MM.1S (cell line): ENCODE measurements around the gene SLC38A6.

Source experiments
- DNase-seq: peaks from one replicate; pipeline ENCODE4 v3.0.0-alpha.2; 2015
- H2AFZ ChIP-seq: fragments of 300-600 bp; sonication (generic); 2 replicates; pipeline ENCODE4 v1.6.0; 2016; ENCODE audit warnings: antibody characterized with exemption, low read length
- H3F3A ChIP-seq: fragments of 300-600 bp; sonication (generic); 2 replicates; pipeline ENCODE4 v1.6.1; 2016; ENCODE audit warnings: mild to moderate bottlenecking, antibody characterized with exemption, low read length, moderate library complexity, mixed read lengths; ENCODE audit not compliant: insufficient read depth
- H3K27ac ChIP-seq: fragments of 300-600 bp; sonication (generic); 2 replicates; pipeline ENCODE4 v1.5.1; 2016; ENCODE audit warnings: mild to moderate bottlenecking, low read length
- H3K27me3 ChIP-seq: fragments of 300-600 bp; sonication (generic); replicated peaks from 2 replicates; pipeline ENCODE4 v1.6.0; 2016; ENCODE audit warnings: low read length; ENCODE audit not compliant: insufficient read depth
- H3K36me3 ChIP-seq: fragments of 300-600 bp; sonication (generic); replicated peaks from 2 replicates; pipeline ENCODE4 v1.6.1; 2016; ENCODE audit warnings: mild to moderate bottlenecking, low read length, mixed read lengths; ENCODE audit not compliant: insufficient read depth
- H3K4me1 ChIP-seq: fragments of 300-600 bp; sonication (generic); 2 replicates; pipeline ENCODE4 v1.6.1; 2016; ENCODE audit warnings: low read length, mixed read lengths
- H3K4me2 ChIP-seq: fragments of 300-600 bp; sonication (generic); 2 replicates; pipeline ENCODE4 v1.6.0; 2016; ENCODE audit warnings: low read depth, low read length
- H3K4me3 ChIP-seq: fragments of 300-600 bp; sonication (generic); 2 replicates; pipeline ENCODE4 v1.5.1; 2016; ENCODE audit warnings: low read length, mixed read lengths
- H3K79me2 ChIP-seq: fragments of 300-600 bp; sonication (generic); 2 replicates; pipeline ENCODE4 v1.6.1; 2016; ENCODE audit warnings: mixed run types, low read length, mixed read lengths
- H3K9ac ChIP-seq: fragments of 300-600 bp; sonication (generic); 2 replicates; pipeline ENCODE4 v1.6.1; 2016; ENCODE audit warnings: low read length, mixed read lengths
- H3K9me2 ChIP-seq: fragments of 300-600 bp; sonication (generic); replicated peaks from 2 replicates; pipeline ENCODE4 v1.6.1; 2016; ENCODE audit warnings: mild to moderate bottlenecking, low read length, mixed read lengths; ENCODE audit not compliant: insufficient read depth
- H3K9me3 ChIP-seq: fragments of 300-600 bp; sonication (generic); replicated peaks from 2 replicates; pipeline ENCODE4 v1.6.1; 2016; ENCODE audit warnings: mild to moderate bottlenecking, low read length, mixed read lengths; ENCODE audit not compliant: insufficient read depth
- H4K20me1 ChIP-seq: fragments of 300-600 bp; sonication (generic); 2 replicates; pipeline ENCODE4 v1.6.1; 2016; ENCODE audit warnings: mild to moderate bottlenecking, low read length, moderate library complexity, mixed read lengths; ENCODE audit not compliant: insufficient read depth
- CTCF ChIP-seq: fragments of 300-600 bp; sonication (generic); IDR thresholded peaks from 2 replicates; pipeline ENCODE4 v1.5.1; 2016; ENCODE audit warnings: antibody characterized with exemption, low read length, mixed read lengths
- EZH2 ChIP-seq: fragments of 300-600 bp; sonication (generic); optimal IDR thresholded peaks from 2 replicates; pipeline ENCODE3; 2017; ENCODE audit warnings: low read depth, mild to moderate bottlenecking, antibody characterized with exemption, low read length, mixed read lengths
- EZH2phosphoT487 ChIP-seq: fragments of 300-600 bp; sonication (generic); IDR thresholded peaks from 2 replicates; pipeline ENCODE4 v1.6.1; 2018; ENCODE audit warnings: antibody characterized with exemption, low read length

The SLC38A6 gene

GRCh38 chr14:60951776-60952435, 29.1 kb upstream of the SLC38A6 start:
- TF ChIP-seq EZH2 (no peak), CTCF (no peak), EZH2phosphoT487 (no peak)
- H2AFZ ChIP-seq = no peak overlapping the region

GRCh38 chr14:60956202-60956601, 24.8 kb upstream of the SLC38A6 start:
- Histone ChIP-seq H3K79me2 (no peaks in the 10 kb centered on the region), H3K4me3 (no peak overlapping the region), H3K9me3 (no peaks in the 10 kb centered on the region), H3F3A (no peaks in the 10 kb centered on the region), H2AFZ (no peak overlapping the region), H3K36me3 (no peaks in the 10 kb centered on the region), H3K4me1 (no peaks in the 10 kb centered on the region), H3K27ac (no peak overlapping the region), H4K20me1 (no peaks in the 10 kb centered on the region), H3K4me2 (no peak overlapping the region), H3K9me2 (no peaks in the 10 kb centered on the region), H3K27me3 (no peaks in the 10 kb centered on the region), H3K9ac (no peak overlapping the region)
- no peak for TF ChIP-seq EZH2
- no peak for TF ChIP-seq EZH2phosphoT487
- TF ChIP-seq CTCF = no peak
- DNase-seq = no peak

More at GRCh38 chr14:60951776-60952435, 29.1 kb upstream of the SLC38A6 start:
- Histone ChIP-seq H3K9me3 (no peaks in the 10 kb centered on the region), H3K4me1 (no peaks in the 10 kb centered on the region), H3K4me2 (no peak overlapping the region), H3F3A (no peaks in the 10 kb centered on the region), H4K20me1 (no peaks in the 10 kb centered on the region), H3K9me2 (no peaks in the 10 kb centered on the region), H3K4me3 (no peak overlapping the region), H3K9ac (no peak overlapping the region), H3K36me3 (no peaks in the 10 kb centered on the region), H3K79me2 (no peaks in the 10 kb centered on the region), H3K27me3 (no peaks in the 10 kb centered on the region), H3K27ac (no peak overlapping the region)
- DNase-seq = no peak

- Histone ChIP-seq H3K27ac (no peak overlapping the region), H3K27me3 (no peaks in the 10 kb centered on the region), H3K4me1 (no peaks in the 10 kb centered on the region), H3K9ac (no peak overlapping the region), H3K36me3 (no peaks in the 10 kb centered on the region), H3F3A (no peaks in the 10 kb centered on the region), H2AFZ (no peak overlapping the region), H3K79me2 (no peaks in the 10 kb centered on the region), H4K20me1 (no peaks in the 10 kb centered on the region), H3K4me2 (no peak overlapping the region), H3K9me2 (no peaks in the 10 kb centered on the region), H3K4me3 (no peak overlapping the region), H3K9me3 (no peaks in the 10 kb centered on the region)
- no peak for DNase-seq
- no peak for TF ChIP-seq CTCF
- TF ChIP-seq EZH2phosphoT487 = no peak
- TF ChIP-seq EZH2 = no peak
These were observed 24.4 kb upstream of the SLC38A6 start for GRCh38 chr14:60956632-60957031.
